CD4-positive, alpha-beta T cell treated with Interleukin-17A for 4 hours (primary cell): ENCODE results near the gene LRRC26.

Experiments
- DNase-seq: peaks from one replicate; pipeline ENCODE4 v3.0.0-alpha.2; 2020; ENCODE audit warnings: mixed read lengths

The LRRC26 gene

GRCh38 chr9:137181680-137182079, 11.8 kb upstream of the LRRC26 start:
- no peak for DNase-seq

GRCh38 chr9:137180491-137180890, 10.6 kb upstream of the LRRC26 start:
- DNase-seq: no peak

- DNase-seq: no peak
Observed at GRCh38 chr9:137179761-137180160, 9.9 kb upstream of the LRRC26 start.

GRCh38 chr9:137178939-137179630, 9.2 kb upstream of the LRRC26 start:
- no peak for DNase-seq

- DNase-seq: no peak
Observed at GRCh38 chr9:137178201-137178938, 8.5 kb upstream of the LRRC26 start.

- DNase-seq: peak; percentile 35
Observed at GRCh38 chr9:137176302-137177182, 6.7 kb upstream of the LRRC26 start.

GRCh38 chr9:137175345-137175961, 5.6 kb upstream of the LRRC26 start:
- DNase-seq: peak; percentile 28

- no peak for DNase-seq
Observed at GRCh38 chr9:137174722-137175293, 5.0 kb upstream of the LRRC26 start.

GRCh38 chr9:137173796-137174664, 4.2 kb upstream of the LRRC26 start:
- DNase-seq: no peak

GRCh38 chr9:137172901-137173795, 3.3 kb upstream of the LRRC26 start:
- DNase-seq: no peak

GRCh38 chr9:137171149-137171900, 1.5 kb upstream of the LRRC26 start:
- no peak for DNase-seq

GRCh38 chr9:137170486-137171148, 766 bp upstream of the LRRC26 start:
- no peak for DNase-seq

- no peak for DNase-seq
Observed at GRCh38 chr9:137168904-137169856, 671 bp downstream of the LRRC26 start.

GRCh38 chr9:137168573-137168903, 1.3 kb downstream of the LRRC26 start:
- no peak for DNase-seq

GRCh38 chr9:137167747-137168572, 1.9 kb downstream of the LRRC26 start:
- no peak for DNase-seq

GRCh38 chr9:137167277-137167746, 2.5 kb downstream of the LRRC26 start:
- DNase-seq: no peak
